ENCODE measurements around the gene ICA1. TPM values are rescaled to one million over a fixed set of nuclear protein-coding genes. Genes with fewer than 3 reads are reported as not detected.
"Not testable (repeated sequence)": the region's sequence is repeated elsewhere in the genome, so short reads cannot be mapped to it uniquely, and the experiment has no call there.

Gene ICA1
- total and polyA plus RNA-seq, 7 donors, result 4.8 to 40.7 (median 8.7) TPM

- TF ChIP-seq CTCF (IDR thresholded peaks at IDR 0.05) (no peak), POLR2AphosphoS5 (IDR thresholded peaks at IDR 0.05) (no peak), POLR2A (IDR thresholded peaks at IDR 0.05) (no peak), EP300 (IDR thresholded peaks at IDR 0.05) (no peak)
- H3K4me1 ChIP-seq, result no peaks in the 10 kb centered on the region
- no peaks in the 10 kb centered on the region for H3K9me3 ChIP-seq
- H3K27ac ChIP-seq, result no peak overlapping the region
- H3K36me3 ChIP-seq, result peaks cover 0 to 7% (median 2%) of the 10 kb centered on the region in 4 donors
- no peak for DNase-seq
- intact Hi-C loops (cut with DNase I), result no loop called here
- H3K27me3 ChIP-seq, result no peaks in the 10 kb centered on the region
- no peak overlapping the region for H3K4me3 ChIP-seq
- 89 to 94% methylated on average over 12 of the region's 12 CpGs for WGBS, 2 donors
Observed at GRCh38 chr7:8068892-8069686, 192.9 kb downstream of the ICA1 start.

- Histone ChIP-seq H3K27me3 (no peaks in the 10 kb centered on the region), H3K36me3 (peaks cover 0 to 5% (median 0%) of the 10 kb centered on the region in 4 donors), H3K4me1 (no peaks in the 10 kb centered on the region), H3K4me3 (no peak overlapping the region), H3K27ac (no peak overlapping the region), H3K9me3 (no peaks in the 10 kb centered on the region)
- intact Hi-C loops (cut with DNase I), result no loop called here
- TF ChIP-seq POLR2AphosphoS5 (IDR thresholded peaks at IDR 0.05) (no peak), CTCF (IDR thresholded peaks at IDR 0.05) (no peak), EP300 (IDR thresholded peaks at IDR 0.05) (no peak), POLR2A (IDR thresholded peaks at IDR 0.05) (no peak)
- 94% methylated on average over 2 of the region's 2 CpGs for WGBS, 2 donors
- DNase-seq, result no peak
Observed at GRCh38 chr7:8065356-8065813, 196.6 kb downstream of the ICA1 start.

GRCh38 chr7:8064828-8065227 lies 197.1 kb downstream of the ICA1 start:
- no peak for DNase-seq
- H3K4me1 ChIP-seq, result no peaks in the 10 kb centered on the region
- 97% methylated on average over 12 of the region's 12 CpGs for WGBS, 2 donors
- no peak overlapping the region for H3K4me3 ChIP-seq
- no peak overlapping the region for H3K27ac ChIP-seq
- no peaks in the 10 kb centered on the region for H3K27me3 ChIP-seq
- H3K9me3 ChIP-seq, result no peaks in the 10 kb centered on the region
- H3K36me3 ChIP-seq, result peaks cover 0 to 9% (median 0%) of the 10 kb centered on the region in 4 donors
- TF ChIP-seq CTCF (IDR thresholded peaks at IDR 0.05), result no peak
- intact Hi-C loops (cut with DNase I), result no loop called here

DNA sequence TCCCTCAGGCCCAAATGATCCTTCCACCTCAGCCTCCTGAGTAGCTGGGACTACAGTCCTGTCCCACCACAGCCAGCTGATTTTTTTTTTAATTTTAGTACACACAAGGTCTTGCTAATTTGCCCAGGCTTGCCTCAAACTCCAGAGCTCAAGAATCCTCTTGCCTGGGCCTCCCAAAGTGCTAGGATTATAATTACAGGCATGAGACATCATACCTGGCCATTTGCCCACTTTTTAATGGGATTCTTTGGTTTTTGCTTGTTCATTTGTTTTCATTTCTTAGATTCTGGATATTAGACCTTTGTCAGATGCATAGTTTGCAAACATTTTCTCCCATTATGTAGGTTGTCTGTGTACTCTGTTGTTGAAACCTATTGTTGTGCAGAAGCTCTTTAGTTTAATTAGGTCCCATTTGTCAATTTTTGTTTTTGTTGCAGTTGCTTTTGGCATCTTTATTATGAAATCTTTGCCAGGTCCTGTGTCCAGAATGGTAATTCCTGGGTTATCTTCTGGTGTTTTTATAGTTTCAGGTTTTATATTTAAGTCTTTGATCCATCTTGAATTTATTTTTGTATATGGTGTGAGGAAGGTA lies 198.2 kb downstream of the ICA1 start:
- no peak for DNase-seq
- H3K9me3 ChIP-seq, result no peaks in the 10 kb centered on the region
- TF ChIP-seq EP300 (IDR thresholded peaks at IDR 0.05) (no peak), POLR2A (IDR thresholded peaks at IDR 0.05) (no peak), CTCF (IDR thresholded peaks at IDR 0.05) (no peak), POLR2AphosphoS5 (IDR thresholded peaks at IDR 0.05) (no peak)
- H3K27me3 ChIP-seq, result no peaks in the 10 kb centered on the region
- H3K4me3 ChIP-seq, result no peak overlapping the region
- no peak overlapping the region for H3K27ac ChIP-seq
- H3K36me3 ChIP-seq, result peaks cover 0 to 9% (median 0%) of the 10 kb centered on the region in 4 donors
- intact Hi-C loops (cut with DNase I), result no loop called here
- H3K4me1 ChIP-seq, result no peaks in the 10 kb centered on the region

GRCh38 chr7:8063300-8063699 lies 198.7 kb downstream of the ICA1 start:
- H3K36me3 ChIP-seq; H3K9me3 ChIP-seq; DNase-seq; H3K4me1 ChIP-seq; H3K27ac ChIP-seq; H3K4me3 ChIP-seq; H3K27me3 ChIP-seq; intact Hi-C loops (cut with DNase I): not testable (repeated sequence)
- WGBS, 2 donors, result 80 to 93% methylated on average over 5 of the region's 5 CpGs

Small RNA genes lying within 50 kb of the gene (small RNA-seq; reads per million reads assigned to genes)
- gene AC007009.1, result 0 reads per million in 3 donors

Other genes starting within 250 kb of the ICA1 start
- not detected for gene NXPH1, start 171.4 kb upstream of the ICA1 start, total RNA-seq
- not detected for gene NXPH1, start 171.4 kb upstream of the ICA1 start, polyA plus RNA-seq

Measured in sigmoid colon (tissue), 7 donors.